ENCODE results near the gene IL1B.
"Not testable (repeated sequence)": the region's sequence is repeated elsewhere in the genome, so short reads cannot be mapped to it uniquely, and the experiment has no call there.

IL1B gene

DNA sequence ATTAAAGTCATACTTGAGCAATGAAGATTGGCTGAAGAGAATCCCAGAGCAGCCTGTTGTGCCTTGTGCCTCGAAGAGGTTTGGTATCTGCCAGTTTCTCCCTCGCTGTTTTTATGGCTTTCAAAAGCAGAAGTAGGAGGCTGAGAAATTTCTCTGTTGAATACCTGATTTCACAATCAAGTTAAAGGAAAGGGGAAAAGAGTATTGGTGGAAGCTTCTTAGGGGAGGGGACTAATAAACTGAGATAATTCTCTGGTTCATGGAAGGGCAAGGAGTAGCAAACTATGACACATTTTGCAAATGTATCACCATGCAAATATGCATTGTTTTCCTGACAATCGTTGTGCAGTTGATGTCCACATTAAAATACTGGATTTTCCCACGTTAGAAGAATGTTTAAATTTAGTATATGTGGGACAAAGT, at the start of gene IL1B:
Gene IL1B, minus strand, starts transcription at position 85 of the 423 bp plus-strand sequence. CDS start 550 bp downstream, outside the sequence.
- DNase-seq: no peak

DNA sequence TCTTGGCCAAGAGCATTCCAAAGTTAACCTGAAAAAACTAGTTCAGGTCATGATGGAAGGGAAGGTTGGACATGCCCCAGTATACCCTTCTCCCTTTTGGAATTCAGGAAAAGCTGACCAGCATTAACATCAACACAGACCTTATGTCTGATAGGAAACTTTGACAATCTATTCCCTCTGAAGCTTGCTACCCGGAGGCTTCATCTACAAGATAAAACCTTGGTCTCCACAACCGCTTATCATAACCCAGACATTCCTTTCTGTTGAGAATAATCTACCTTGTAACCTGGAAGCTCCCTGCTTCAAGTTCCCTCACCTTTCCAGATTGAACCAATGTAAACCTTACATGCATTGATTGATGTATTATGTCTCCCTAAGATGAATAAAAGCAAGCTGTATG, 49.7 kb upstream of the IL1B start:
- no peak for DNase-seq

DNA sequence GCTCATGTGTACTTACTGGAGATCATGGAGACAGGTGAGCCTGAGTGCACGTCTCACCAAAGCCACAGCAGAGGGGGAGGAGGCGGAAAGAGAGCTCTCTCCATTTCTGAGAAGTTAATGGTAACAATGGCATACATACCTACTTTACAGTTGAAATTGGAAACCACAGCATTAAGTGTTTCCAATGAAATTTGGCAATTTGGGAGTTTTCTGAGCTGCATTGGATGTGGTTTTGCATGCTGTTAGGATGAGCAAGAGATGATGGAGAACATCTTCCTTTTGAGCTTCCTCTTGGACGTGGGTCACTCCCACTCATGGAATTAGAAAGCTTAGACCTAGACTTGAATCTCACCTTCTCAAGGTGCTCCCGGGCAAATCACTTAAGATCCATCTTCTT, 48.9 kb upstream of the IL1B start:
- no peak for DNase-seq

DNA sequence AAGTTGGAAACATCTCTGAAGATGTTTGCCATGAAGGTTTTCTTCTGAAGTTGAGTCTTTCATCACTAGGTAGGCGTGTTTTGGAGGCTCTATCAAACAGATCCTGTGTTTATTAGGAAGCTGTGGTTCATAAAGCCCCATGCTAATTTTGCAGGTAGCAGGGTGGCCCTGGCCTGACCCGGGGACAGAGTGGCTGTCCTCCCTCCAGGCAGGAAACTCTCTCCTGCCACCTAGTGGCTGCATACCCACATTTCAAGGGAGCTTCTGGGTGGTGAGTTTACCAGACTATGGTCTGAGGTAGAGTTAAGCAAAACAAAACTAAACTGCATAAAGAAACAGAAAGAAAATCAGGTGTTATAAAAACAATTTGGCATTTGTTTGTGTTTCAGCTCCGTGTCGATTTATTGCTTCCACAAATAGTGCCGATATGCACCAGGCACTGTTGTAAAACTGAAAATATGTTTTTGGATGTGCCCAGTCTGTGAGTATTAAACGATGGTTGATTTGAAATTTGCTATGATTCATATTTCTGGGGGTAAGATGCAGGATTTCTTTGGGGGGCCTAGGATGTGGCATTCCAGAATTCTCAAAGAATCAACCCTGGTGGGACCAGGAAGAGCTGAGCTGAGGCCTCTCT, 48.4 kb upstream of the IL1B start:
- DNase-seq: no peak

DNA sequence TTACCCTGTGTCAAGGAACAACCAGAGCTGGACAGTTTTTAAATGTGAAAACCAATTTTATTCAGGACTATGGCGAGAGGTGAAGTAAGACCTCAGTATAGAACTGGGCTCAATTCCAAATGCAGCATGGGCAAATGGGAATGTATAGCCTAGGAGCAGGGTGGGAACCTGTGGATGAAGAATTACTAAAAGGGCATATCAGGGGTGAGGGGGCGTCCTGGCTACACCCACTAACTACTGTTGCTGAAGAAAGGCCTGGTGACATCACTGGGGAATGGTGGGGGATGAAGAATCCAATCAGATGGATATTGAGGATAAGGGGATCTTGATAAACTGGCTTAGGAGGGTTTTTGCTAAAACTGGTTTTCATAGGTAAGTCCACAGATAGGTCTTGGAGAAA, 47.1 kb upstream of the IL1B start:
- DNase-seq: no peak

DNA sequence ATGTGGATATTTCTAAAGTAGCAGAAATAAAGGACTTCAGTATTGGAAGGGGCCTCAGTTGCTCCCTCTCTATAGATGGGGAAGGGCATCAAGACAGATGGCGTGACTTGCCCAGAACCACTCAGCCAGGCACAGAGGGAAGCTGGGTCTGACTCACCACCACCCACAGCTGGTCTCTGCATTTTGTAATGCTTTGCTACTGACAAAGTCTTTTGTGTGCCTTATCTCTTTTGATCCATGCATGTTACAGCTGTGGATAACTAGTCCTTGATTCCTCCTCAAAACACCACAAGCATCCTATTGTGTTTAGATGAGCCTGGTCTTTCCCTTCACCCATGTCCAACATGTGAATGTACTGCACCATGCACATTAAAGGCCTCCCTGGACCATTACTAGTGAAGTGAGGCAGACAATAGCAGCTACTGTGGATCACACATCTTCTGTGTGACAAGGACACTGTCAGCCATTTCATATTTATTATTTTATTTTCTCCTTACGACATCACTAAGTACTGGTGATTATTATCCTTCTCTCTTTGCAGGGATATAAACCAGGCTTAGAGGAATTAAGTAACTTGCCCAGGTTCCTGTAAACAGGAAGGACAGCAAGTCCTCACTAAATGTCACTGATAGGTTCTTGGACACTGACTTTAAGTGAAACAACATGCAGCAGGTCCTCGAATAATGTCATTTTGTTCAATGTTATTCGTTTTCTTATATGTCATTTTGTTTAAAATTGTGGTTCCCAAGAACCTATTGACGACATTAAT, 44.8 kb upstream of the IL1B start:
- DNase-seq: no peak

DNA sequence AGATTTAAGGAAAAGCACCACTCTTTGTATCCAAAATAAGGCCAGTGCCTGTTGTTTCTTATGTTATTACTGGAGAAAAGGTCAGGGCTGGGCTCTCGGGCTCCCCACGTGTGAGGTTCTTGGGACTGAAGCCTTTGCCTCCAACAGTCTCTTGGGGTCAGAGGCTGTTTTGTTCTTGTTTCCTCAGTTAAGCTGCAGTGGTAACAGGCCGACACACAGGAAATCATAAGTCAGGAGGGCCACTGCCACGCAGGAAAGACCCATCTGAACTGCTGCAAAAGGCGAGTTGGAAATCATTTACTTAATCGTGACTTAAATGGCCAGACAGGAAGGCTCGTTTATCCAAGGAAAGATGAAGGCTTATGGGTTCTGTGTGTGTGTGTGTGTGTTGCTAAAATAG, 44.1 kb upstream of the IL1B start:
- no peak for DNase-seq

DNA sequence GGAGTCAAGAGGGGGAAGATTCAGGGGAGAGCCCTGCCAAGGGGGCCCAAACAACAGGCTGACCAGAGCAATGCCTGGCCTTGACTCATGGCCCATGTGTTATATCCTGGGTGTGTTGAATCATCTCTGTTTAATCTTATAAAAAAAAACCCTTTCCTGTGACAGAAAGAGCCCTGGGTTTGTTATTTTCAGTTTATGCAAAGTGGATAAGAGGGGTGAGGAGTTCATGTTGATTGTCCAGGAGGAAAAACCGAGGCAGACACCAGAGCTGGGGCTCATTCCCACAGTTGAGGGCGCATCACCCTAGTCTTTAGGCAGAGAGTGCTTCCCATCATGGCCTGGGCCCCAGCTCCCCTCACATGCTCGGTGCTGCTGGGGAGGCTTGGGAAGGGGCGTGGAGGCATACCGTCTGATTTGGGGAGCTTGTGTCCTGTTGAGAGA, 43.5 kb upstream of the IL1B start:
- no peak for DNase-seq

DNA sequence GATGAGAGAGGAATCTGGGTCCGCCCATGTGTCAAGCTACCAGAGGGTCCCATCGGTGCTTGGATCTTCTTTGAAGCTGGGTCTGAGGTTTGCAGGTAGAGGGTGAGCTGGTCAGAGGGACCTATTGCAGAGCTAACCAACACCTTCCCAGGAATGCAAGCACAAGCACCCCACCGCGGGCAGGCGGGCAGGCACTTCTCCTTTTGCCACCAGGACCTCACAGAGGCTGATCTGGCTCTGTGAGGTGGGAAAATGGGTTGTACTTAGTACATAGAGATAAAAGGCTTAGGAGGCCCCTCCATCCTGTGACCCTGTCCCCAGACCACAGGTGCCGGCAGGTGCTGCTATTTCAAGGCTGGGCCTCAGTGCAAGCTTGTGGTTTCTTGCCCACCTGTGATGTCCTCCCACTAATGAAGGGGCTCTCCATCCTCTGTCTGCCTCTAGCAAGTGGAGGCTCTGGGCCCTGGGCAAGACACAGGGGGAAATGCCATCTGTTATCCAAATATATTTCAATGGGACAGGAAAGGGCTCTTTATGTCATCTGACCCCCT, 43.0 kb upstream of the IL1B start:
- DNase-seq: no peak

DNA sequence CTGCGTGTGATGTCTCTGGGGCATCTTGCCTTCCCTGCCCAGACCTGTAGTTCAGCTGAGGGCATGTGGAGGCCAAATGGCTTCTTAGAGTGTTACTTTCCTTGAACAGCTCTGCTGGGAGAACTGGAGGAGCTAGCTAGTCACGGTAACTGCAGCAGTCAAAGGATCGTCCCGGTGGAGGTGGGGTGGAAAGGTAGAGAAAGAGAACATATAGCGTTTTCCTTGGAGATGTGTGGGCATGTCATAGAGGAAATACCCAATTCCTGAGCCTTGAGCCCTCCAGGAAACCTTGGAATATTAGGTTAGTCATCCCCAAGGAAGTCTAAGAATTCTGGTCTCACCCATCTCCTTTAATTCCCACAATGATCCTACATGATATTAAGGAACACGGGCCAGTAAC, 40.8 kb upstream of the IL1B start:
- DNase-seq: no peak

DNA sequence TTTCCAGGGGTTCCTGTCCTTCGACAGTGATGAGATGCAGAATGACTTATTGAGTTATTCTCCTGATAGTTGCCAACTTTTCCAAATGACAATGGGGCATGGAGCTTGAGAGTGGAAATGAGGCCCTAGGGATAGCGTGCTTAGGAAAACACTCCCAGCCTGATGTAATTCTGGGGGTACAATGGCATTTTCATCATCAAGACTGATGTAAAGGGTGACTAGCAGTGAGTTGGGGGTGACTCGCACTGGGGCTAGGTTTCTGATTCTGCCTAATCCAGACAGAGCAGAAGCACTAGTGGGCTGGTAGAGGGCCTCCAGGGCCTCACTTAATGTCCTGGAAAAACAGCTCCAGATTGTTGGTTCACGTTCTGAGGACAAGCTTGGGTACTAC, 40.4 kb upstream of the IL1B start:
- no peak for DNase-seq

DNA sequence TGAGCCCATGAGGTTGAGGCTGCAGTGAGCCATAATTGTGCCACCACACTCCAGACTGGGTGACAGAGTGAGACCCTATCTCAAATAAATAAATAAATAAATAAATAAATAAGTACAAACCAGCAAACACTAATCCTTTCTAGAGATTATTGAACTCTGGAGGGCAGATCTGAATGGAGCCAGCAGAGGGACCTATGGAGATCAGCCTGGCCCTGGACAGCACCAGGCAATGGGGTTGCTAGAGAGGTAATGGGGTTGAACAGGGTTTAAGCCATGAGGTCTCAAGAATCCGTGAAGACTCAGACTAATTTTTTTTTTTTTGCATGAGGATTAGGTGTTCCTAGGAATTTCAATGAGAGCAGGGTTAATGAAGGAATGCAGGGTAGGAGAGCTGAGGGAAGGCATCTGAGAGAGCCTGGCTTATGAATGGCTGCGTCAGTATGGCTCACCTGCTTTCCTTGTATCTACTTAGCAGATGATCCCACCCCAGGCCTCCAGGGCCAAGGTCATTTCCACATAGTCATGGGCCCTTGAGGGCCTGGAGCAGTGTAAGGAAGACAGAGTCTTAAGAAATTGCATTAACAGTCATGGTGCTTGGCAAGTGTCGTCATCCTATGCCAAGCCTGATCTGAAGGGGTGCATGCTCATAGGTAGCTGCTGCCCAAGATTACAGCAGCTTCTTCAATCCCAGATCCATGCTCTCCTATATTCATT, 39.8 kb upstream of the IL1B start:
- DNase-seq: no peak

DNA sequence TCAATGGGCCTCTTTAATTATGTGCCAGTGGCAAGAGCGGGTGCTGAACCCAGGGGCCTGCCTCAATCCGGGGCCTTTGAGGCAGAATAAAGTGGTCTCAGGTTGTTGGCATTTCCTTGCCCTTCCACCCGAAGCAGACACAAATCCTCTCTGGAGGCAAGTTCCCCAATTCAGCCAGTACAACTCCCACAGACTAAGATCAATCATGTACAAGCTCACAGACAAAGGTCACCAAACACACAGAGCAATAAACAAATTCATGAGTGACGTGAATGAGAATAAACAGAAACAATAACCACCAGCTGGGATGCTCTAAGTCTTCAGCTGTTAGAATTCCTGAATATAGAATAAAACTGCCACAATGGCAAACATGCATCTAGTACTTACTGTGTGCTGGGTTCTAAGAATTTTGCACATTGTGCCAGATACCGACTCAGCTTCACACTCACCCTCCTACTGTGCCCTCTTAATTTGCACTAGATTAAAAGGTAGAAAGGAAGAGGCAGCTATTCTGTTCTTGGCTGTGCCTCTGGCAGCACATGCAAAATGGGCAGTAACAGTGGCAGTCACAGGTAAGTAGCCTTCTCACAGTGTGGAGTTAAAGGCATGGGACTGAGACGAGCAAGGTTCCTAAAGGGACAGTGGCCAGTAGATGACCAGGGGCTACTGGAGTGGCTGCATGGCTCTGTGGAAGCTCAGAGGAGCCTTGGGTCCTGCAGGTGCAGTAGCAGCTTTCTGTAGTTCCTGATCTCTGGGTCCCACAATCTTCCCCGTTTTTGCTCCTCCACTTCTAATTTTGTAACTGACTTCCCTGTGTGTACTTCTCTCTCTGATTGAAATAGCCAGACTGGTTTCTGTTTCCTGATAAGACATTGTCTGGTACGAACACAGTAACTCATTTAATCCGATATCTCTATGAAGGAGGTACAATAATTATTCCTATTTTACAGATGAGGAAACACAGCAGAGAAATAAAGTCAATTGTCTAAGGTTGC, 34.6 kb upstream of the IL1B start:
- no peak for DNase-seq

DNA sequence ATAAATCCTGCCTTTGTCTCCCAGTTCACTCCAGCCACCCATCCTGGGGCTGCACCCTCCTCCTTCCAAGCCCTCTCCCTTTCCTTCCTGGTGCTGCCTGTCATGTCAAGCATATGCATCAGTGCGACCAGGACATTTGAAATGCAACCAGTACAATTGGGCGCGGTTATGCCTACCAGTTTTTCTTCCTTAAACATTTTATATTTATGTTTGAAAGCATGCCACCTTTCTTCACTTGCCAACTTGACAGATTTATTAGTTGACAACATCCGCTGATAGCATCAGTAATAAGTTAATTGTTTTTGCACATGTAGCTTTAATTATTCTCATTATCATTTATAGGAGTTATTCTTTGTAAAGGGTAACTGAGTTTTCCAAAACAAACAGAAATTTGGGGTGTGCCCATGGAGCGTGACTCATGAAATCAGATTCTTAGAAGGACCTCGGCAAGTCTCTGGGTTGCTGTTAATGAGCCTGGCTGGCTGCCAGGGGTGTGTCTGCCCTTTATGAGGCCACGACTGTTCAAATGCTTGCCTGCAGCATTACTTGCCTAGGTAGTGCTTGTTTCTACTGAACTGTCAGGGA, 32.8 kb upstream of the IL1B start:
- peak; percentile 28 for DNase-seq

DNA sequence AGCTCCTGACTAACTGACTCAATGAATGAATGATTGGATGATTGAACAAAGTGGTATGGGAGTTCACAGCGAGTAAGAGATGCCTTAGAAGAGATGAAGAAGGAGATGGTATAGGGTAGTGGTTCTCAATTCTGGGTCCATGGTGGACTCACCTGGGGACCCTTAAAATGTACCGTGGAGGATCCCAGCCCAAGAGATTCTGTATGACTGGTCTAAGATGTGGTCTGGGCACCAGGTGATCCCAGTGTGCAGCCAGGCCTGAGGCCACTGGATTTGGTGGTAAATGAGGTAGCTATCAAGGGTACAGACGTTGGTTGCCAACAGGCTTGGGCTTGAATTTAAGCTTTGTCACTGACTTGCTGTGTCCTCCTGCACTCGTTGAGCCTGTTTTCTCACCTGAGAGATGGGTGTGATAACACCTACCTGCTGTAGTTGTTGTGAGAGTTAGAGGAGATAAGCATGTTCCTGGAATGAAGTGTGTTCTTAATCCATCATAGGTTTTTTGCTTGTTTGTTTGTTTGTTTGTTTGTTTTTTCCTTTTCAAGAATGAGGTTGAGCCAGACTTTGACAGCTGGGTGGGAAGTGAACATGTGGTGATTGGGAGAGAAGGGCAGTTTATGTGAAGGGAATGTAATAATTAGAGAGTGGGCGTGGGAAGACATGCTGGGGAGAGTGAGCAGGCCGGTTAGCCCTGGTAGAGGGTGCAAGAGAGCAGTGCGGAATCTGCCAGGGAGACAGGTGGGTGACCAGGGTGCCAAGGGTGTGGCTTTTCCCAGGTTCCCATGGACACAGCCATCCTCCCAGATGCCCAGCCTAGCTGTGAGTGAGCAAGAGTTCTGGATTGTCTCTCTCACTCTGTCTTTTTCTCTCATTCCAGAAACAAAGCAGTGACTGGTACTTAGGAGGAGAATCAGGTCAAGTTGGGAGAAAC, 31.4 kb upstream of the IL1B start:
- no peak for DNase-seq

DNA sequence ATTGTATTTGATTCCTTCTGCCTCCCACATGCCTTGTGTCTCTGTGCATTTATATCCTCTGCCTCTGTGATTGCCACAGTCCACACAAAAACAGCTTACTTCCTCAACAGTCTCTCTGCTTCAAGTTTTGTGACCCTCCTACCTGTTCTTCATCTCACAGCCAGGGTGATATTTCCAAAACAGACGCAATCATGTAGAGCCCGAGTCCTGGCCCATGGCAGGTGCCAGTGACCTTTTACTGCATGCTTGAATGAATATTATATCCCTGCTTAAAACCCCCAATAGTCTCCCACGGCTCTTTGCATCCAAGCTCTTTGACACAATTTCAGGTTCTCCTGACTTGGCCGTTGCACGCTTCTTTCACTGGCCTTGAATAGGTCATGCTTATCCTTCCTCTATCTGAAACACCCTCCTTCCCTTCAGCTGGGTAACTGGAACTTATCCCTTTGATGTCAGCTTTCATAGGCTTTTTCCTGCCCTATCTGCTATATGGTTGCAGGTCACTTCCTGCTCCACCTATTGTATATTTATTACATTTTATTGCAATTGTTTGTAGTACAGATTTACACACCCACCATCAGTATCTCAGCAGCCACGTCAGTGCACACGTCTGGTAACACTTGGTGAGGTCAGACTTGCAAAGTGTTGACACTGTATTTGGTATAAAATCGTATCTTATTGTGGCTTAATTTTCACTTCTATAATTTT, 29.7 kb upstream of the IL1B start:
- DNase-seq: no peak

DNA sequence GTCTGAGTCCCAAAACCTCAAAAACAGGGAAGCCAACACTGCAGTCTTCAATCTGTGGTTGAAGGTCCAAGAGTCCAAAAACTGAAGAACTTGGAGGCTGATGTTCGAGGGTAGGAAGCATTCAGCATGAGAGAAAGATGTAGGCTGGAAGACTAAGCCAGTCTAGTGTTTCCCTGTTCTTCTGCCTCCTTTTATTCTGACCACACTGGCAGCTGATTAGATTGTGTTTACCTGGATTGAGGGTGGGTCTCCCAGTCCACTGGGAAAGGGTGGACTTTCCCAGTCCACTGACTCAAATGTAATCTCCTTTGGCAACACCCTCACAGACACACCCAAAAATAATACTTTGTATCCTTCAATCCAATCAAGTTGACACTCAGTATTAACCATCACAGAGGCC, 27.5 kb upstream of the IL1B start:
- no peak for DNase-seq

DNA sequence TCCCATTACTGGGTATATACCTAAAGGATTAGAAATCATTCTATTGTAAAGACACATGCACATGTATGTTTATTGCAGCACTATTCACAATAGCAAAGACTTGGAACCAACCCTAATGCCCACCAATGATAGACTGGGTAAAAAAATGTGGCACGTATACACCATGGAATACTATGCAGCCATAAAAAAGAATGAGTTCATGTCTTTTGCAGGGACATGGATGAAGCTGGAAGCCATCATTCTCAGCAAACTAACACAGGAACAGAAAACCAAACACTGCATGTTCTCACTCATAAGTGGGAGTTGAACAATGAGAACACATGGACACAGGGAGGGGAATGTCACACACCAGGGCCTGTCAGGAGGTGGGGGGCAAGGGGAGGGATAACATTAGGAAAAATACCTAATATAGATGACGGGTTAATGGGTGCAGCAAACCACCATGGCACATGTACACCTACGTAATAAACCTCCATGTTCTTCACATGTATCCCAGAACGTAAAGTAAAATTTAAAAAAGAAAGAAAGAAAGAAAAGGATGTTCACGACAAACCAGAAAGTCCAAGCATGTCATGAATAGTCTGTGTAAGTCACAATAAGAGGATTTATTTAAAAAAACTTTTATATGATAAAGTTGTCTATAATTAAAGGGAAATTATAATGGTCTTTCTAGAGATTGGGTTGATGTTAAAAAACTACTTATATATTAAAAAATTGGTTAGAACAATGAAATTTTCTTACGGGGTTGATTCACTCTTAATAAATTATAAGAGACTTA, 23.0 kb upstream of the IL1B start:
- DNase-seq: not testable (repeated sequence)

DNA sequence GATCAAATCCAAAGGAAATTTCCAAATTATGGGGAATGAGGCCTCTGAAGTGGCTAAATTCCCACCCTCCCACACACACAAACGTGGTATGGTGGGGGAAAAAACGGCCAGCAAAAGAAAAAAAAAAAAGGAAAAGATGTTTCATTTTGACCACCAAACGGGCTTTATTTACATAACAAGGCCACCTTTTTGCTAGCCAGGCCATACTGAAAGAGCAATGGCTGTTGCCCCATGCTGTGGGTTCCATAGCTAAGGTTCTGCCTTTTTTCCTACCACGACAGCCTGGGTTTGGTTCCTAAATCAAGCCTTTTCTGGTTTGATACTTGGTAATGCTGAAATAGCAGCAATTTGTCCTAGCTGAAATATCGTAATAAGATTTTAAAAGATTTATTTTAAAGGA, 14.0 kb upstream of the IL1B start:
- DNase-seq: no peak
